Endothelial cell (in vitro differentiated cells): ENCODE measurements around the gene AFF1. TPM values are rescaled to one million over a fixed set of nuclear protein-coding genes. Genes with fewer than 3 reads are reported as not detected.
A peak's percentile ranks its signal among the peaks of the same experiment; 100 is the strongest.

Experiments used
- DNase-seq: peaks from one replicate; pipeline ENCODE4 v3.0.0; 2021; ENCODE audit warnings: low spot score
- H3K27ac Mint-ChIP-seq: one replicate; pipeline ENCODE4 v1.8.0; 2021; ENCODE audit warnings: mixed read lengths, inconsistent platforms; ENCODE audit not compliant: unreplicated experiment
- H3K27me3 Mint-ChIP-seq: one replicate; pipeline ENCODE4 v1.8.0; 2021; ENCODE audit warnings: mild to moderate bottlenecking, moderate library complexity, mixed read lengths, inconsistent platforms; ENCODE audit not compliant: unreplicated experiment
- H3K36me3 Mint-ChIP-seq: one replicate; pipeline ENCODE4 v1.8.0; 2021; ENCODE audit warnings: mild to moderate bottlenecking, low read depth, mixed read lengths, inconsistent platforms; ENCODE audit not compliant: unreplicated experiment
- H3K4me1 Mint-ChIP-seq: one replicate; pipeline ENCODE4 v1.8.0; 2021; ENCODE audit warnings: mild to moderate bottlenecking, mixed read lengths, inconsistent platforms; ENCODE audit not compliant: unreplicated experiment
- H3K4me3 Mint-ChIP-seq: one replicate; pipeline ENCODE4 v1.8.0; 2021; ENCODE audit warnings: mild to moderate bottlenecking, mixed read lengths, inconsistent platforms; ENCODE audit not compliant: unreplicated experiment
- H3K9me3 Mint-ChIP-seq: one replicate; pipeline ENCODE4 v1.8.0; 2021; ENCODE audit warnings: mixed read lengths, inconsistent platforms; ENCODE audit not compliant: unreplicated experiment
- total RNA-seq: library from RNA; stranded (reverse); fragmentation: NEBNext Ultra II Directional; extraction: Animal tissue kit (Norgen Biotek cat#: 25700); gene quantifications from one replicate; pipeline ENCODE4 v1.2.1, GENCODE V29; 2021; ENCODE audit not compliant: unreplicated experiment
- TF ChIP-seq, protein P1 (sequence below): fragments of 200-600 bp; sonication (generic); IDR thresholded peaks from one replicate; pipeline ENCODE4 v1.5.0; 2021; ENCODE audit warnings: antibody characterized with exemption; ENCODE audit not compliant: unreplicated experiment

AFF1 gene
- total RNA-seq, 1 donor from 2014 or later: 93.1 TPM

DNA sequence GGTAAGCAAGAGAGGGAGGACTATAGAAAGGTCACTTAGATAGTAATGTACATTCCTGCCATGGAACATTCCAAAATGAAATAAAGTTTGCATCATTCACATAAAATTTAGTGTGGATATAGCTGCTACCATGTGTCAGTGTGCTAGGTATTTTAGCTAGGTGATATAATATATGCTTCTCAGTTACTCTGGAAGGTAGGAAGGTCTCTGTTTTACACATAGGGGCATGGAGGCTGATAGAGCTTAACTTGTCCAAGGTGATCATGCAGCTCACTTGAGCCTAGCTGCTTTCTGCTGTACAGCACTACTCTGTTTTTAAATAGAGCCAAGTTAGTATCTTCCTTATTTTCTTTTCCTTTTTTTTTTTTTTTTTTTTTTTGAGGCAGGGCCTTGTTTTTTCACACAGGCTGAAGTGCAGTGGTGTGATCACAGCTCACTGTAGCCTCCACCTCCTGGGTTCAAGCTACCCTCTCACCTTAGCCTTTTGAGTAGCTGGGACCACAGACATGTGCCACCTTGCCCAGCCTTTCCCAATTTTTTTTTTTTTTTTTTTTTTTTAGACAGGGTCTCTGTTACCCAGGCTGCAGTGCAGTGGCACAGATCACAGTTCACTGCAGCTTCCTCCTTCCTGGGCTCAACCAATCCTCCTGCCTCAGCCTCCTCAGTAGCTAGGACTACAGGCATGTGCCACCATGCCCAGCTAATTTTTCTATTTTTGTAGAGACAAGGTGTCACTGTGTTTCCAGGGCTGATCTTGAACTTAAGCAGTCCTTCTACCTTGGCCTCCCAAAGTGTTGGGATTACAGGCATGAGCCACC lies 10.4 kb downstream of the AFF1 start:
- no peaks in the 10 kb centered on the region for H3K9me3 Mint-ChIP-seq
- no peak overlapping the region for H3K27ac Mint-ChIP-seq
- no peak overlapping the region for H3K4me3 Mint-ChIP-seq
- TF ChIP-seq, protein P1, sequence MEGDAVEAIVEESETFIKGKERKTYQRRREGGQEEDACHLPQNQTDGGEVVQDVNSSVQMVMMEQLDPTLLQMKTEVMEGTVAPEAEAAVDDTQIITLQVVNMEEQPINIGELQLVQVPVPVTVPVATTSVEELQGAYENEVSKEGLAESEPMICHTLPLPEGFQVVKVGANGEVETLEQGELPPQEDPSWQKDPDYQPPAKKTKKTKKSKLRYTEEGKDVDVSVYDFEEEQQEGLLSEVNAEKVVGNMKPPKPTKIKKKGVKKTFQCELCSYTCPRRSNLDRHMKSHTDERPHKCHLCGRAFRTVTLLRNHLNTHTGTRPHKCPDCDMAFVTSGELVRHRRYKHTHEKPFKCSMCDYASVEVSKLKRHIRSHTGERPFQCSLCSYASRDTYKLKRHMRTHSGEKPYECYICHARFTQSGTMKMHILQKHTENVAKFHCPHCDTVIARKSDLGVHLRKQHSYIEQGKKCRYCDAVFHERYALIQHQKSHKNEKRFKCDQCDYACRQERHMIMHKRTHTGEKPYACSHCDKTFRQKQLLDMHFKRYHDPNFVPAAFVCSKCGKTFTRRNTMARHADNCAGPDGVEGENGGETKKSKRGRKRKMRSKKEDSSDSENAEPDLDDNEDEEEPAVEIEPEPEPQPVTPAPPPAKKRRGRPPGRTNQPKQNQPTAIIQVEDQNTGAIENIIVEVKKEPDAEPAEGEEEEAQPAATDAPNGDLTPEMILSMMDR: no peak
- H3K27me3 Mint-ChIP-seq: no peaks in the 10 kb centered on the region
- peaks cover 17% of the 10 kb centered on the region for H3K4me1 Mint-ChIP-seq
- H3K36me3 Mint-ChIP-seq: no peaks in the 10 kb centered on the region
- DNase-seq: no peak

- no peaks in the 10 kb centered on the region for H3K27me3 Mint-ChIP-seq
- H3K36me3 Mint-ChIP-seq: peaks cover 4% of the 10 kb centered on the region
- H3K4me3 Mint-ChIP-seq: no peak overlapping the region
- no peak overlapping the region for H3K27ac Mint-ChIP-seq
- DNase-seq: no peak
- no peaks in the 10 kb centered on the region for H3K9me3 Mint-ChIP-seq
- TF ChIP-seq, protein P1: no peak
- H3K4me1 Mint-ChIP-seq: peaks cover 20% of the 10 kb centered on the region
These were observed 12.2 kb downstream of the AFF1 start for GRCh38 chr4:86946868-86947500.

DNA sequence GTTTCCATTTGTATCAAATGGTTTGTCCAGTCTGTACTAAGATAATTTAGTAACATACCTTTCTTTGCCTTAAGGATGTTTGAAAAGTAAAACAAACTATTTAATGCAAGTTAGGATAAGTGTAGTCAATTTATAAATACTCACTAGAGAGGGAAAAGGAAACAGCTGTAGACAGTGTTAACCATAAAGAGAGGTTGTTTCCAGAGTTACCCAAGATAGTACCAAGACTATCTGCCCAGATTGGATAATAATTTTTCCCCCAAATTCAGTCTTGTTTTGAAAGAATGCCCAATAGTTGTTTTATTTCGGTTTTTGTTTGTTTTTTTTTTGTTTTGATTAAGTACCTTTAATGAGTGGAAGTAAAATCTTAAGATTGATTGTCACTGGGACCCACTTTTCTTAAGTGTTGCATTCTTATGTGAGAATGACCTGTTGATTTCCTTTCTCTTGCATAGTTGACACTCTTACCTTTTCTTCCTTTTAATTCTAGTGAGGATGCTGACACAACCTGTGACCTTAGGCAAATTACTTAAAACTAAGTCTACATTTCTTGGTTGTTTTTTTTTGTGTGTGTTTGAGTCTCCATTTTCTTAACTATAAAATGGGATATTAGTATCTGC lies 12.8 kb downstream of the AFF1 start:
- Mint-ChIP-seq H3K36me3 (peaks cover 4% of the 10 kb centered on the region), H3K27me3 (no peaks in the 10 kb centered on the region), H3K27ac (peak overlapping the region; percentile 46), H3K9me3 (no peaks in the 10 kb centered on the region), H3K4me3 (no peak overlapping the region), H3K4me1 (peaks cover 20% of the 10 kb centered on the region)
- TF ChIP-seq, protein P1: no peak
- no peak for DNase-seq

GRCh38 chr4:86948276-86948675 lies 13.5 kb downstream of the AFF1 start:
- H3K4me3 Mint-ChIP-seq: no peak overlapping the region
- TF ChIP-seq, protein P1: no peak
- peak overlapping the region; percentile 14 for H3K27ac Mint-ChIP-seq
- peaks cover 20% of the 10 kb centered on the region for H3K4me1 Mint-ChIP-seq
- H3K9me3 Mint-ChIP-seq: no peaks in the 10 kb centered on the region
- H3K36me3 Mint-ChIP-seq: peaks cover 4% of the 10 kb centered on the region
- no peak for DNase-seq
- no peaks in the 10 kb centered on the region for H3K27me3 Mint-ChIP-seq
